DMS53 treated with DMSO at 0.1 percent for 48 hours (cell line): ENCODE results near the gene KAT8.
"Not testable (repeated sequence)": the region's sequence is repeated elsewhere in the genome, so short reads cannot be mapped to it uniquely, and the experiment has no call there.

Experiments used
- DNase-seq: peaks from one replicate; lab custom pipeline; 2025; ENCODE audit not compliant: unreplicated experiment; lab: John Stamatoyannopoulos, UW

Gene KAT8

GRCh38 chr16:31130336-31130891, 12.9 kb downstream of the KAT8 start:
- peak; percentile 56 for DNase-seq

DNA sequence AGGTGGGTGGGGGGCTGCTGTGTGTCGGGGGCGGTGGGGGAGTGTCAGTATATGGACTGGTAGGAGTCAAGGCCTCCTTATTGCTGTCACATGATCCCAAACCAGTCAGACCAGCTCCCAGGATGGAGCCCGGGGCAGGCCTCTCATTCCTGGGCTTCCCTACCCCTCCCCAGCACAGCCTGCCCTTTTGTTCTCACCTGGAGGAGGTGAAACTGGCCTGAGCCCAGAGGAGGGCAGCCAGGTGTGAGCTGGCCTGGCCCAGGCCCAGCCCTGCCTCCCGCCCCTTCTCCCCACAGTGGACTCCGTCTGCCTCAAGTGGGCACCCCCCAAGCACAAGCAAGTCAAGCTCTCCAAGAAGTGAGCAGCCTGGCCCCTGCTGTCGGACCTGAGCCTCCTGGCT, 13.4 kb downstream of the KAT8 start:
- DNase-seq: peak; percentile 84

DNA sequence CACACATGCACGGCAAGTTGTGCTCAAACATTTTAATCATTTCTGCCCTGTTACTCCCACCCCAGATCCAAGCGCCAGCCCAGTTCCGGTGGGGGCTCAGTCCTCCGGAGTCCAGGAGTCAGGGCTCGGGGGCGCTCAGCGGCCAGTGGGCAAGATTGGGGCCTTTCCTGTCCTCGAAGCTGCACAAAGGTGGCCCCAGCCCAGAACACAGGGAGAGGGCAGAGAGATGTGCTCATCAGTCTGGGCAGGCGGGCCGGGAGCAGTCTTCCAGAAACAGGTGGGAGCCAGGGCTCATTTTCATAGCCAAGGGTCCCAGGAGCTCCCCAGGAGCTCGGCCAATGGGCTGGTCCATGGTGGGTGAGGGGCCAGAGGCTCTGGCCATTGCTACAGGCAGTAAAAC, 14.0 kb downstream of the KAT8 start:
- DNase-seq: no peak

- no peak for DNase-seq
Measured at GRCh38 chr16:31131841-31132271, 14.4 kb downstream of the KAT8 start.

DNA sequence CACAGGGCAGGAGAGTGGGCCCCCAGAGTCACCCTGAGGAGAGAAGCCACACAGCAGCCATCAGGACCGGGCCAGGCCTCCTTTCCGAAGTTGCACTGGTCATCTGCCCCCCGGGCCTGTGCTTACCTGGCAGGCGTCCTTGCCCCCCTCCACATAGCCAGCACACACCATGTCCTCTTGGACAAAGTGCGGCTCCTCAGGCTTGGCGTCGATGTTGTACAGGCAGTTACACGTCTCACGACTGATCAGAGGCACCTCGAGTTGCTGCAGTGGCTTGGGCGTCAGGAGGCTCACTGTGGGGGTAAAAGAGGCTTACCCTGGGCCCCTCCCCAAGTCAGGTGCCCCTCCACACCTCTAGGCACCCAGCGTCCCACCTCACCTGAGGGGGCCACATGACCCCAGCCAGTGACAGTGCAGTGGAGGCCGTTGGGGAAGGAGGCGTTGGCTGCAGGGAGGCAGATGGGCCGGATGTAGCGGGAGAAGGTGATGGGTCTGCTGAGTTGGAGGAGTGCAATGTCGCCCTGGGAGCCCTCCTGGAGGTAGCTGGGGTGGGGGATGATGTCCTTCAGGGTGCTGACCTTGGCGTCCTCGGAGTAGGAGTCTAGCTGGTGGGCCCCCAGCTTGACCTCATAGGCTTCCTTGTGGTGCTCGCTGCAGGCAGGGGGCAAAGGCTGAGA, 15.0 kb downstream of the KAT8 start:
- no peak for DNase-seq

- no peak for DNase-seq
Measured at GRCh38 chr16:31133046-31133501, 15.6 kb downstream of the KAT8 start.

DNA sequence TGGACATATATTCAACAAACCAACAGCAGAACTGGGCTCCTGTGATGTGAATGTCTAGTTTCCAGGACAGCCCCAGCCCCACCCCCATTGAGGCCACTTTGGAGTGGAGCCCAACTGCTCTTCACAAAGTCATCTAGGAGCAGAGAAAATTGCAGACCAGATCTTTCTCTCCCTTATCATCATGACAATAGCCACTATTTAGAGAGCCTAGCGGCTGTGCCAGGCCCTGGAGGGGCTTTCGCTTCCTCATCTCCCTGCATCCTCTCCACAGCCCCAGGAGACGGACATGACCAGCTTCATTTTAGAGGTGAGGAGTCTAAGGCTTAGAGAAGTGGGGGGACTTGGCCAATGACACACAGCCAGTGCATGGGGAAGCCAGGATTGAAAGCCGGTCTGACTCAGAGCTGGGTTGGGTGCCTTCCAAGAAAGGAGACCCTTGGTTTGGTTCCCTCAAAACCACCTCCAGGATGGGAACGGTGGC, 16.7 kb downstream of the KAT8 start:
- DNase-seq: no peak

DNA sequence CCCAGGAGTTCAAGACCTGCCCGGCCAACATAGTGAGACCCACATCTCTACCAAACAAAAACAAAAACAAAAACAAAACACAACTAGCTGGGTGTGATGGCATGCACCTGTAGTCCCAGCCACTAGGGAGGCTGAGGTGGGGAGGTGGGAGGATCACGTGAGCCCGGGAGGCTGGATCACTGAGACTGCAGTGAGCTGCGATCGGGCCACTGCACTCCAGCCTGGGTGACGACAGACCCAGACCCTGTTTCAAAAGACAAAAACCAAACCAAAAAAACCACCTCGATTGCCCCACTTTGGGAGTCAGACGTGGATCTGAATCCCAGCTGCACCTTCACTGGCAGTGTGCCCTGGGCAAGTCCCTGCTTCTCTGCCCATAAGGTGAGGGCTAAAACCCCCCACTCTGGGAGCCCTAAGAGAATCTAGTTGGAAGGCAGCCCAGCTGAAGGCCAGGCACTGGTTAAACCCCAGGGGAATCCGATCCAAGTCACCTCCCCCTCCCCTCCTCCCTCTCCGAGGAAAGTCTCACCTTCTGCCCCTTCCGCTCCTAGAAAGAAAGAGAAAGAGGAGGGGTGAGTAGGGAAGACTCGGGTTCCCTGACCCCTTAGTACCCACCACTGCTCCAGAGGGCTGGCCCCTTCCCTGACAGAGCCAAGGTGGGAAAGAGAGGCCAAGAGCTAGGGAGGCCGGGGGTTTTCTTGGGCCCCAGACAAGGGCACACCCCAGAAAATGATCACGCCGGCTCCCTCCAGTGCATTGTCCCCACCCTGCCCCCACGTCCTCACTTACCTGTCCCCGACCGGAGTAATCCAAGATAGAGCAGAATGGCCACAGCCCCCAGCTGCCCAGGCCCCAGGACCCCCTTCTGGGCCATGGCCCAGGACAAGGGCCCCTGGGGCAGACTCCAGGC, 17.4 kb downstream of the KAT8 start:
- DNase-seq: no peak

DNA sequence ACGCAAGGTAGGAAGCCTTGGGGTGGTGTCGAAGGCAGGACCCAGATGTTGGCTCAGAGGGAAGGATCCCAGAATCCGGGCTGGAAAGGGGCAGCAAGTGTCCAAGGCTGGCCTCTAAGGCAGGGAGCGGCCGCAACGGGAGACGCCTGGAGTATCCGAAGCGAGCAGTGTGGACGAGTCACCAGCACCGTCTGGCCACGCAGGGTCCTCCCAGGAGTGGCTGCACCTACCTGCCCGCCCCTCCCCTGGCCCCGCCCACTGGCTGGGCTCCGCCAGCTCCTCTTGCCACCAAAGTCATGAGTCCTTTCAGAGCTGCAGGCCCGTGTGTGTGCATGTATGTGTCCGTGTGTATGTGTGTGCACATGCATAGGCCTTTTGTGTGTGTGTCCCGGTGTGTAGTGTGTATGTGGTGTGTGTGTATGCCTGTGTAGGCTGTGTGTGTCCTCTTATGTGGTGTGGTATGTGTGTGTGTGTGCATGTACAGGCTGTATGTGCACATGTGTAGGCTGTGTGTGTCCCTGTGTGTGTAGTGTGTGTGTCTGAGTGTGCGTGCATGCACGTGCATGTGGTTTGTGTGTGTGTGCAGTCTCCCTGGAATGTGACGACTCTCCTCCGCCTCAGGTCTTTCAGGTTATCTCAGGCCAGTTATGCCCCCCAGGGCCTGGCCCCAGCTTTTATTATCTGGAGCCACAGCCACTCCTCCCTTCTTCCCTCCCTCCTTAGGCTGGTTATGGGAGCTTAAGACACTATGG, 18.2 kb downstream of the KAT8 start, which contains the start of gene PRSS8:
PRSS8 (minus strand) TSS at position 193 of the 752 bp plus-strand sequence. CDS start 229 bp downstream, outside the sequence.
- peak; percentile 42 for DNase-seq

DNA sequence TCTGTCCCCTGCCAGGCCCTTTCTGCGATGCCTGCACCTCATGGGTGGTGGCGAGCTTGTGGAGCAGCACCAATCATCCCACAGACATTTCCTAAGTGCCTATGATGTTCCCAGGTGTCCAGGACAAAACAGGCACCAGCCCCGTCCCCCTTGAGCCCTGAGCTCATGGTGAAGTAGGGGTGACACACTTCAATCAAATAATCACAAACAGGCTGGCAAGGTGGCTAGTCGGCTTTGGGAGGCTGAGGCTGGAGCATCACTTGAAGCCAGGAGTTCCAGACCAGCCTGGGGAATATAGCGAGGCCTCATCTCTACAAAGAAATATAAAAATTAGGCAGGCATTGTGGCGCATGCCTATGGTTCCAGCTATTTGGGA, 18.8 kb downstream of the KAT8 start:
- DNase-seq: no peak

- DNase-seq: not testable (repeated sequence)
Measured at GRCh38 chr16:31136822-31137499, 19.5 kb downstream of the KAT8 start.

- DNase-seq: no peak
Measured at GRCh38 chr16:31138621-31139578, 21.4 kb downstream of the KAT8 start.

GRCh38 chr16:31141071-31141469, 23.6 kb downstream of the KAT8 start:
- DNase-seq: not testable (repeated sequence)

- no peak for DNase-seq
Measured at GRCh38 chr16:31141489-31142108, 24.1 kb downstream of the KAT8 start.

DNA sequence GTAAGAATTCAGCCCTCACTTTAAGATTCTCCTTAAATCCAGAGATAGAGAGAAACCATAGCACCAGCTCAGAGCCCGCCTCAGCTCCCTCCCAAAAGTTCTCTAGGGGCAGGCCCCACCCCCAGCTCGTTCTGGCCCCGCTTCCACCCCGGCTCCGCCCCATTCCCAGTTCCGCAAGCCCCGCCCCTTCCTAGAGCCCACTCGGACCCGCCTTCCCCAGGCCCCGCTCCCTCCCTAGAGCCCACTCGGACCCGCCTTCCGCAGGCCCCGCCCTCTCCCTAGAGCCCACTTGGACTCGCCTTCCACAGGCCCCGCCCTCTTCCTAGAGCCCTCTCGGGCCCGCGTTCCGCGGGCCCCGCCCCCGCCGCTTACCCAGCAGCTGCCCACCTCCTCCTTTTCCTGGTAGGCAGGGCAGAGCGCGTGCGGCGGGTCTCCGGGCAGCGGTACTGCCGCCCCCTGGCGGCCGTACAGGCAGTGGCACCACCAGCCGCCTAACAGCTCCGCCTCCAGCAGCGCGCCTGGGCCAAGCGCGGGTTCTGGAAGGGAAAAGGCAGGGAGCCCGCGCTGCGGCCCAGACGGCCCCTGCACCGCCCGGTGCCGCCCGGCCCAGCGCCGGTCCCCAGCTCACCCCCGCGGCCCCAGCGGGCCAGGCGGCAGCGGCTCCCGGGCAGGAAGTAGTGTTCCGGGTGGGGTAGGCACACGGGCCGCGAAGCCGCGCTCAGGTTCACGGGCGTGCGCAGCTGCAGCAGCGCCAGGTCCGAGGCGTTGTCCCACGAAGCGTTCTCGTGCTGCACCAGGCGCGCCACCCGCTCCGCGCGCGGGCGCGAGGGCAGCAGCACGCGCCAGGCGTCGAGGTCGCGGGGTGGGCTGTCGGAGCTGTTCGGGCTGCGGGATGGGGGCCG, 24.9 kb downstream of the KAT8 start:
- peak; percentile 89 for DNase-seq

- no peak for DNase-seq
Measured at GRCh38 chr16:31143011-31143693, 25.7 kb downstream of the KAT8 start.

- DNase-seq: no peak
Measured at GRCh38 chr16:31143694-31144148, 26.3 kb downstream of the KAT8 start.
